Fibroblast of upper back skin (primary cell): Measurements from ENCODE around the gene LCP1.

Experiments
- DNase-seq: peaks from one replicate; pipeline ENCODE4 v3.0.0-alpha.2; 2013

LCP1 gene

DNA sequence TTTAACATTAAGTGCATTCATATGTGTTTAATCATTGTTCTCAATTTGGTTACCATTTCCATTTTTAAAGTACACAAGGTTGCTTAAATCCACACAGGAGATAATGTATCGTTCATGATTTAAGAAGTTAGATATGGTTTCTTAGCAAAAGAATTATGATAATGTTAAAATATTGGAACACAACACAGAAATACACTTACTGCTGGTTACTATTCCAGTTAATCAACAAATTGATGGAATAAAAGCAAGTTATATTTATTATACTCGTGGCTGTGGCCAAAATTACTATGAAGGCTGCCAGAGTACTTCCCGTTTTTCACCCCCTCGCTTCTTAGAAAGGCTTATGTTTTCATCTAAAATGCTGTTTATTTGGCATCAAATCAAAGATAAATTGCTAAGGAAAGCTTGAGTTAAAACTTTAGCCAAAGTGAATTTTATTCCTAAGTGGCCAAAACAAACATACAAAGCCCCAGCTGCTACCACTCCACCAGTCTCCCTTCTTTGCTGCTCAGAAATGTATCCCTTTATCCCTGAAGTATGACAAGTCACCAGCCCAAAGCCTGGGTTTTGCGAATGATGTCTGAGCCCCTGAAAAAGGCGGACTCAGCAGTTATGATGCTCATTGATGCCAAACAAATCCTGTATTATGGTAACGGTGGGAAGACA, 27.7 kb downstream of the LCP1 start:
- DNase-seq = no peak

DNA sequence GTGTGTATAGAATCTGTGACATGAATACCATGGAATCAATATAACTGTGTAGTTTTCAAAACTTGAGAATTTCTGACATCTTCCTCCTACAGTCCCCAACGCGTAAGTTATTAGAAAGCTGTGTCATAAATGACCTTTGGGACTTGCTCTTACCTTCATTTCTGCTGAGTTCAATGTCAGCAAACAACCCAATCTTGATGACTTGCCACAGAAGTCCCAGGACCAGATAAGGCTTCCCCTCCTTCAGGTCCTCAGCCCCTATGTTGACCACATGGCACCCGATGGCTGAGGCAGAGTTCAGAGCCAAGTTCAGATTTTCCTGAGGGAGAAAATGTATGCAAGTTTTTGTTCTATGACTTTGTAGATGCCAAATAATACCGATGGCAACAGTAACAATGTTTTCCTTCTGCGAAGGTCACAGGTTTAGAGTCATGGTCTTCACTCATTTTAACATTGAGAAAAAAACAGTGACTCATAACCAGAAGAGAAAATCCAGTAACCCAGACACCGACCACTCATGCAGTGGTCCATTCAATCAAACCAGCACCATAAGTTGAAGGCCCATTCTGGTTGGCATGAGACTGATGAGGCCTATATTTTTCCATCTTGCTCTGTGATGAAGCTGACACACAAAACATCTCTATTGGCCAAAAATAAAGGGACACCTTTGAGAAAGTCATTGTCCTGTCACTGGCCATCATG, 29.2 kb downstream of the LCP1 start:
- DNase-seq = no peak

DNA sequence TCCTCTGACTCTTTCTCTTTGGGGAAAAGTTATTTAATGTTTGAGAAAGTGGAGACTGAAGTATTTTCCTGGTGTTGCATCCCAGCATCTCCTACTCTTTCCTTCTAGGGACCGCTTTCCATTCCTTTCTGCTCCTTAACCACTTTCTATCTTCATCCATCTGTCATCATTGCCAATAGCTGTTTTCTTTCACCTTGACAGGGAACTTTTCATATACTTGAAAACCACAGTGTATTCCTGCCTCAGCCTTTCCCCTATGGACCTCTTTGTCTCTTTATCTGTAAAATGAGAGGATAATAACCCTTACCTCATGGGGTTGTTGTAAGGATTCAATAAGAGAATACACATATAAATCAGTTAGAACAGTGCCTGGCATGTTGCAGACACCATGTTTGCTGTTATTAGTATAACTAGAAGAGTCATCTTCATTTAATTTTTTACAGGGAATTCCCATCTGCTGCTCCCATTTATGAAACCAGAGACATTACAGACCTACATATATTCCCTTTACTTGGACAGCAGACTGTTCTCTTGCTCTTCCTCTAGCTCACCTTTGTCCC, 31.8 kb downstream of the LCP1 start:
- DNase-seq = no peak

DNA sequence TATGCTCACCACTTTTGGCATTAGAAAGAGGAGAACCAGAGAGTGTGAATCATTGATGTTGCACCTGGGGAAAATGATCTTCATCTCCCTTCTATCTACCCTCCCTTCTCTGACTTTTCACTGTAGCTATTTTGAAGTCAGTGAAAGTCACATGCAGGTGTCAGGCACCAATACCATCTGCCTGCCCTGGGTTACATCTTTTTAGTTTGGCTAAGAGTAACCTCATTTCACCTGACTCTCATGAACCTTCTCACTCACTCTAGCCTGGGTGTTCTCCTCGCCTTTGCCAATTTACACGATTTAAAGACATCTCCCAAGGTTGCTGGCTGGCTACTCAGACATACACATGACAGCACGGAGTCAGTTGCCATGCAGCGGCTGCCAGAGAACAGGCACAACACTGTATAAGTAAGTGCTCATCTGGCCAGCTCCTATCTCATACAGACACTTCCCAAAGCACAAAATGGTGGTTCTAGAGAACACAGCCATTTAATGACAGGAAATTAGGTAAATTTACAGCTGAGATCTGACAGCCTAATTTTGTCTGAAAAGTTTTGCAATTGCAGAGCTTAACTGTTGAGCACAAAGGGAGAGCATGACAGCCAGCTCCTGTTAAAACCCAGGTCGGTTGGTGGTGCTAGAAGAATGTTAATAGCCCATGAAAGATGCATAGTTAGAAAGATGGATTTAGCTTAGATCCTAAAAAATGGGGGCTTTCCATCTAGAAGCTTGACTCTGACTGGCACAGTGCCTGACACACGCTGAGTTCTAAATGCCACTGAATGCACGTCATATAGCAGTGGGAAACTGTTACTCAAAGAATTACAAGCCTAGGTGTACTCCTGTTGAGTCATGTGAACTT, 32.5 kb downstream of the LCP1 start:
- DNase-seq = peak; percentile 86

DNA sequence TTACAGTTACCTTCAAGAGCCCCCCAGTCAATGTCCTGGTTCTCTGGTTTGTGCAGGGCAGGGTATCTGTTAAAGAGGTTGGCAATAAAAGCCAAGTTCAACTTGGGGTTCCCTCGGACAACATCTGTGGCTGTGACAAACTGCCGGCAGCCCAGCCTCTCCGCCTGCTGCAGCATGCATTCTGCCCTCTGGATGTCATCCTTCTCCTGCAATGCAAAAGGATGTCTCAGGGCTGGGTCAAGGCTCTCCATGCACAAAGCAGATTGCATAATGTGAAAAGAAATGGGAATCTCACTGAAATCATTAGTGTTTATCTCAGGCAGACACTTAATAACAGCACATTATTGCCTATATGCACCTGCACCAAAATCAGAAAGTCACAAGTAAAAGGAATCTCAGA, 35.1 kb downstream of the LCP1 start:
- peak; percentile 24 for DNase-seq

DNA sequence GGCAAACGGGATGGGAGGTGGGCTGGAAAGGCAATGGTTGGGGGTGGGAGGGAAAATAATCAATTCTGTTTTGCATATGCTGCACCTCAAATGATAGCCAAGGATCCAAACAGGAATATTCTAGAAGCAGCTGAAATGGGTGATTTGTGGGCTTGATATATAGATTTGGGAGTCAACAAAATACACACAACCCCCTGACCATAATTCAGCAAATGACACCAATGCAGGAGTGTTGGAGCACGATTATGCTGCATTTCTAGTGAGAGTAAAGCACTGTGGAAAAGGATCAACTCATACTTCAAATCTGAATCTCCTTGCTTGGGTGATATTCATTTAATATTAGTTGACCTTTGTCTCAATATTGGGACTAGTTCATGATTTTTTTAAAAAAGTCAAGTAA, 36.0 kb downstream of the LCP1 start:
- DNase-seq = no peak

DNA sequence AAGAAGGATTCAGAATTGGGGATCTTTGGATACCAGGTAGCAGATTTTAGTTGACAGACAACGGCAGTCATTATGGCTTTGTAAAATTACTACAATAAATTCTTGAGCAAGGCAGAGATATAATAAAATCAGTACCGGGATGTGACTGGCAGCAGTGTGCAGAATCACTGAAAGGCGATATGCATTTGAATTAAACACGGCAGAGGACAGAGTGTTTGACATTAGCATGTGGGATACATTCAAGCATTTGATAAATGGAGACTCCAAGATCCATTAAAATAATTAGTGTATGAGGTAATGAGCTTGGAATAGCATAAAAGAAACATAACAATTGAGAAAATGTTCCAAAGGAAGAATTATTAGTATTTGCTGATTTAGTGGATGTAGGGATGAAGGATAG, 36.8 kb downstream of the LCP1 start:
- no peak for DNase-seq

DNA sequence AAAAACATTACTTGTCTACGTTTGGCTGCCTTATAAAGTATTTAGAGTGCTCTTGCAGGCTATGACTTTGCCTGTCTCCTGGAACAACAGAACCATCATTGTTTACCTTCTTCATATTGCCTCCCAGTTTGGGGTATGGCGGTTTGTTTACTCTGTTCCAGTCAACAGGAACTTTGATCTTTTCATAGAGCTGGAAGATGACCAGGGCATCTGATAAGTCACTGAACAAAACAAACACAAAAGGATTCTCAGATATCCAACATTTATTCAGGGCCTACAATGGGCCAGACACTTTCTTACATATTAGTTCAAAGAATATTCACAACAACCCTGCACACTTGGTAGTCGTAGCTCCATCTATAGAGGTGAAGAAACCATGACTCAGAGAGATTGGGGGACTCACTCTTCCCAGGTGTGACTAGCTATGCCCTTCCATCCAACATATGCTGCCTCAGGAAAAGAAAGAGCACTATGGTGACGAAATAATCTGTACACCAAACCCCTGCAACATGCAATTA, 38.7 kb downstream of the LCP1 start:
- no peak for DNase-seq

DNA sequence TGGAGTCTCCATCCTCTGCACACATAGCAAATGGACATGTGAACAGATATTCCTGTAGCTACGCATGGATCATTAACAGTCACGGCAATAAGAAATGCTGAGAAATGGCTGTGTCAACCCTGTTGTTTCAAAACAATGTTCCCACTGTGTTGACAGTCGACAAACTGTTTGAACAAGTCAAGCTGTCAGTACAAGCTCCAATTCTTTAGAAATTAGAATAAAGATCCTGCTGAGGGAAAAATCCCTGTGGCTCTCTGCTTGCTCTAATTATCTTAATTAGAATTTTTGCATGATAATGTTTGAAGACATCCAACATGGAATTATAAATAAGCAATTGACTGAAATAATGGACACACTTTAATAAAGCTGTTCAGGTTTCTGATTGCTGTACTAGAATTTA, 39.2 kb downstream of the LCP1 start:
- DNase-seq = no peak

DNA sequence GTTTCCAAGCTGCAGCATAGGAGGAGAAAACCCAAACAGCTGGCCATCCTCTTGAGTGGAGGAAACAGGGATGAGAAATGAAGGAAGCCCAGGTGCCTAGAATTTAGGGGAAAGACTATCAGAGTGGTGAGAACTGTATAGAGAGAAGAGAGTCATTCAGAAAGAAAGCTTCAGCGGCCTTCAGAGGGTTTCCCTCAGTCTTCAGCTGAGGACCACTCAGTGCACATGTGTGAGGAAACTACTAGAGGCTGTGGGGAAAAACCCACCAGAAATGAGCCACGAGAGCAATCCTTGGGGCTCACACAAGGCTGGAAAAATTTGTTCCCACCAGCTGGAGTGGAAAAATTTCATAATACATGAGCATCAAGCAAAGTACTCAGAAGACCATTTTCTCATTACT, 41.9 kb downstream of the LCP1 start:
- DNase-seq = no peak

DNA sequence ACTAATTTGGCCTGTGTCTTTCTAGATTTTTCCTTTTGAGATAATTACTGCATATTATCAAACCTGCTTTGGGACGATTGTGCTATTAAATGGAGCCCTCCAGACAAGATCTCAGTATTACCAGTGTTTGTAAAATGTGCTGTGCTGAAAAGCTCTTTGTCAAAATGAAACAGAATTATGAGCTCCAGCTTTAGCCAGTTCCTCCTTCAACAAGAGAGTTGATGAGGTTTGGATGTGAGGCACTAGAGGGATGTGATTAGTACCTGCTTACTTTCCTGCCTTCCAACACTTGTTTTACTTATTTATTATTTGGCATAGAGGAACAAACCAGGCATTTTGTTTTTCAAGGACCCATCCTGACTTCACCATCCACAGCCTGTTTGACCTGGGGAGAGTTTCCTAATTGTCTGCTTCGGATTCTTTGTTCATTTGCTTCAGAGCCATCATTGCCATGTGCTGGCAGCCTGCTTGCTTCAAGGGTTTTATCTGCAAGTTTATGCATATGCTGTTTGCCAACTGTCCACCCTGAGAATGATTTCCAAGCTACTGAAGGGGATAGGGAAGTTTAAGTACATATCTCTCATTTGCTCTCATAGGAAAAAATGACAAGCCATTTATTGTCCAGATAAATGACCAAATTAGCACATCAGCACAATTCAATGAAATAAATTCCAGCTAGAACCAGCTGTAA, 44.2 kb downstream of the LCP1 start:
- no peak for DNase-seq

DNA sequence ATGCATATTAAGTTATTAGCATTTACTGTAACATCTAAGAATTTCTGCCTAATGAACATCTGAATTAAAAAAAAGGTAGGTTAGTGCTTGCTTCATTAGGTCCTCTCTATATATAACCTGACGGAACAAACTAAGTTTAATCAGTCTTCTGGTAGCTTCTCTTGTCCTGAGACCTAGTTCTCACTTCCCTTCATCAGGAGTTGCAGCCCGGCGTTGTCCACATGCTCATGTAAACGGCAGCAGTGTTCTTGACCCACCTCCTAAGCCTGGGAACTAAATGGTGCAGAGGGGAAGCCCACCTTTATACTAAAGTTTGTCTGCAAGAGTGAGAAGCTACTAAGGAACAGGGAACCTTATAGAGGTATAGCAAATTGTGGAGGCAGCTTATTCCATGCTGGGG, 45.3 kb downstream of the LCP1 start:
- no peak for DNase-seq

DNA sequence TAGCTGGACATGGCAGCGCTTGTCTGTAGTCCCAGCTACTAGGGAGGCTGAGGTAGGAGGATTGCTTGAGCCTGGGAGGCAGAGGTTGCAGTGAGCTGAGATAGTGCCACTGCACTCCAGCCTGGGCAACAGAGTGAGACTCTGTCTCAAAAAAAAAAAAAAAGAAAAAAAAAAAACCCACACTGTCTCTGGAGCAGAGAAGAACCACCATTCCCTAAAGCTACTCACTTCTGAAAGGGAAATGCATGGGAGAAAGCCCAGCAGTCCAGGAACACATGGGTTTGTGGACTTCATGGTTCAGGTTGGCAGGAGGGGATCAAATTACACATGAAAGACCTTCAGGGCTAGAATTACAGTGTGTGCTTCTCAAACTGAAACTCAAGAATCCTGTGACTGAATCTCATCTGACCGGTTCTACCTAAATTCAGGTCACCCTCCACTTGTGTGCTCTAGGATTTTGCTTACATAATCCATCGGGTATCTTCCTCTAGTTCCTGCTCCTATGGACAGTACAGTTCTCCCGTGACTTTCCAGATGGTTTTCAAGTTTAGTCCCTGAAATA, 46.9 kb downstream of the LCP1 start:
- no peak for DNase-seq

DNA sequence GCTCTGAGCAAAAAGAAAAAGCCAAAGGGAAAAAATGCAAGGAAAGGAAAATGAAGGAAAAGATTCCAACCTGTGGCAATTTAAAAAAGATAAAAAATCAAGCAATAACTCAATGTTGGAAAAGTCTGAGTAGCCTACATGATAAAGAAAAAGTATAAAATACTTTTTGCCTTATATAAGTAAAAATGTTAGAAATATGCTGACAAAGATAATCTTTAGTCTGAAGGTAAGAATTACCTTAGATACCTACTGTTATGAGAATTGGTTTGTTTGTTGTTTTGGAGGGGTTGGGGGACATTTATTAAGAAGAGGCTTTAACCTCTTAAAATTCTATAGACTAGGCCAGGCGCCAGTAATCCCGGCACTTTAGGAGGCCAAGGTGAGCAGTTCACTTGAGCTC, 47.5 kb downstream of the LCP1 start:
- no peak for DNase-seq

DNA sequence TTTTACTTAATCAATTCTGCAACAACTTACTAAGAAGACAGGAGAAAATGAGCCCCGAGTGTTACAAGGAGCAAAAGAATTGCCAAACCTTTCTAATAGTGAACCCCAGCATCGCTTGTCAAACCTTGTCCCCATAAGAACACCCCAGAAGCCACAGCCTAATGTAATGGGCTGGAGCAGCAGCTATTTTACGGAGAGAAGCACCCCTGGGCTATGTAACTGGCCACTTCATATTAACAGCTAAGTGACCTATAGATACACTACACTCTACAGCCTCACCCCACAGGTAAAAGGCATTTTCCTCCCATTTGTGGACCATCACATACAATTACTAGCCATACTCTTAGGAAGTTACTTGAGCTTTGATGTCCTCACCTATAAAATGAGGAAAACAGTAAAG, 49.9 kb downstream of the LCP1 start:
- no peak for DNase-seq

DNA sequence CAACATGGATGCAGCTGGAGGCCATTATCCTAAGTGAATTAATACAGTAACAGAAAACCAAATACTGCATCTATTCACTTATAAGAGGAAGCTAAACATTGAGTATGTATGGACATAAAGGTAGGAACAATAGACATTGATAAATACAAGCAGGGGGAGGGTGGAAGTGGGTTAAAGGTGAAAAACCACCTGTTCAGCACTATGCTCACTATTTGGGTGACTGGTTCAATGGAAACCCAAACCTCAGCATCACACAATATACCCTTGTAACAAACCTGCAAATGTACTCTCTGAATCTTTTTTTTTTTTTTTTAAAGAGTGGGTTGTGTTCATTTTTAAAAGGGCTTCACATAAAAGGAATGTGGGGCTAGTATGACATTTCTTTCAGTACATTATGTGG, 50.3 kb downstream of the LCP1 start:
- DNase-seq = no peak

DNA sequence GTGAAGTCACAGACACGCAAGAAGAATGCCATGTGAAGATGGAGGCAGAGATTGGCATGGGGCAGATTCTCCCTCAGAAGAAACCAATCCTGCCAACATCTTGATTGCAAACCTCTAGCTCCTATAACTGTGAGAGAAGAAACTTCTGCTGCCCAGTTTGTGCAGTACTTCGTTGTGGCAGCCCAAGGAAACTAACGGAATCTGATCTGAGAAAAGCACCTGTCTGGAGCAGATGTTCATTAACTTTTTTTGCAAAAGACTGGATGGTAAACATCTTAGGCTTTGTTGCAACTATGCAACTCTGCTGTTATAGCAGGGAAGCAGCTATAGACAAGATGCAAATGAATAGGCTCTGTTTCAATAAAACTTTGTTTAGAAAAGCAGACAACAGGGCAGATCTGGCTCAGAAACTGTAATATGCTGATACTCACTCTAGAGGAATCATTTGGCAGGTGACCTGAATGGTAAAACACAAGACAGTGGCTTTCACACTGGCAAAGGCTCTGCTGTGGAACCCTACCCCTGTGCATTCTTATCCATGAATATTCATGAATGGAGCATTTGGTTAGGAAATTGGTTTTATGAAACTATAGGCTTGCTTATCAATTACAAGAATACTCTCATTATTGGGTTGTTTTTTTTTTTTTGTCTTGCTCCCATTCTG, 51.9 kb downstream of the LCP1 start:
- DNase-seq = no peak

DNA sequence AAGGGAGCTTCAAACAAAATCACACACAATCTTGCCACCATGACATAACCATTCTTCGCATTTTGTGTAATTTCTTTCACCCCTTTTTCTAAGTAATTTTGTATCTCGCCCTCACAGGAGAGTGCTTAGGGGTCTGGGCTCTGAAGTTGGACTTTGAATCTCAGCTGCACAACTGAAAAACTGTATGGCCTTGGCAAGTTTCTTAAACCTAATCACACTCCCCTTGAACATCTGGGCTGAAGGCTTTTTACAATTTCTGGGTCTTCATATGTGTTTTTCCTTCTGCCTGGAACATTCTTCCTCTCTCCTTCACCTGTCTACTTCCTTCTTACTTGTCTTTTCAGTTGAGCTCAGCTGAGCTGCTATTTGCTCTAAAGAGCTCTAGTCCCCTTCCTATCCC, 52.9 kb downstream of the LCP1 start:
- no peak for DNase-seq

DNA sequence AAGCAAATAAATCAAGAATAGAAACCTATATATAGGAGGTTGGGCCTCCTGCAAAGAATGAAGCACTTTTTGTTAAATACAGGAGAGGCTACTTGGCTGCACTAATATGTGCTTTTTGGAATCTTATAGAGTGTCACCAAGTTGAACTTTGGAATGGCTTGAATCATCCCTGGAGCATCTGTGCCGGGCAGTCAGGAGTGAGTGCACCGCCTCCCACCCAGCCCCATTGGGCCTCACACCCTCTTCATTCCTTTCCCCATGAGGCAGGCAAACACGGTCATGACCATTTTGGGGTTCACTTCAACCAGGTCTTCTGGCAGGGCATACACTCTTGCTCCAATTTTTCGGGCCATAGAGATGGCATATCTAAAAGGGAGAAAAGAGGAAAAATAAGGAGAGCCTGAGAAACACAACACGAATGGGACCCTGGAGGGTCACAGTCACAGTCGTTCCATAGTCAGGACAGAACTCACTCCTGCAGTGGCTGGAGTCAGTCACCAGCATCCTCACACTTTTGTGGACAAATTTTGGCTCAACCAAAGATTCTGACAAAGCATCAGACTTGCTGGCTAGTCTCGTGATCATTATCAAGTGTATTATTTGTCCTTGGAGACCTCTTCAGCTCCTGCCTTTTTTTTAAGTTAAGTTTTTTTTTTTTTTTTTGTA, 54.5 kb downstream of the LCP1 start:
- DNase-seq = no peak

DNA sequence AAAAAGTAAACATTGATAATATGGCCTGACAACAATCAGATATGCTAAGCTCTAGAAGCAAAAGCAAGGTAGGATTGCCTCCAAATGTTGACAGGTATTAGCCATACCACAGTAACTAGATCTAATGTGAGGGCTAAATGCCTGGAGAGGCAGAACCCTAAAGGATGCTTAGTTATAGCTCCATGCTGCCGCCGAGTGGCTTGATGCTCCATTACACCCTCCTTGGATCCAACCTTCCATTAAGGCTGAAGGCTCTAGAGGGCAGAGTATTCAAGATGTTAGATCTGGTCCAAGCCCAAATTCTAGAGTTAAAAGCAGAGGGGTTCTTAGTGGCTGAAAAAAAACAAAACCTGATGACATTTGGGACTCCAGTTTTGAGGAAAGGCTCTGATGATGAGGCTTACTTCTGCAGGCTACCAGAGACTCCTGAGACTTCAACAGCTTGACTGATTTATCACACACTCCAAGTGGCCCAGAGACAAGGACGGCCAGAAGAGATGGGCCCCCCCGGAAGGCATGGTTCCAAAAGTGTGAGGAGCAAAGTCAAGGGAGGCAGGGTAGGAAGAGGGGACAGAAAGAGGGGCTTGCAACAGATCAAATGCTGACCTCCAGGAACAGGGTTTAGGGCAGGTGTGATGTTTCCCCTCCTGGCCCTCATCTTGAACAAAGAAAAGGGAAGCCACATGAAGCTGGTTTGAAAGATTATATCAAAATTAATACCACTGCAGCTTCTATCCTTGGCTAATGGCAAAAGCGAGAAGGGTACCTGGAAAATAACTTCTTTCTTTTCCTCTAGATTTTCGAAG, 55.2 kb downstream of the LCP1 start:
- DNase-seq = peak; percentile 77
